HCT116 (cell line): ENCODE measurements around the gene FSTL4. TPM values are rescaled to one million over a fixed set of nuclear protein-coding genes. Genes with fewer than 3 reads are reported as not detected.

Source experiments
- ATAC-seq: fragments of 200-7000 bp; cut with Tn5 transposase; 2 replicates; pipeline ENCODE4 v1.9.1; 2020; ENCODE audit warnings: mild to moderate bottlenecking, moderate library complexity
- BruUV-seq: library from RNA; stranded (reverse); fragments of 400-500 nt; replicated peaks from 2 replicates; lab custom pipeline; 2021; lab: Mats Ljungman, UMichigan
- CTCF ChIA-PET: fragments of 300-600 bp; sonication (Branson Sonifier 250); formaldehyde crosslinking; loops from one replicate; lab custom pipeline; 2021; ENCODE audit warnings: antibody characterized with exemption; lab: Charles Lee
- POLR2A ChIA-PET: fragments of 300-600, 350-600 bp; sonication (Branson Sonifier 250); formaldehyde crosslinking; loops from one replicate; lab custom pipeline; 2021; ENCODE audit warnings: antibody characterized with exemption; lab: Charles Lee
- RAD21 ChIA-PET, 2 experiments: fragments of 300-600 bp; sonication (Branson Sonifier 250); formaldehyde crosslinking; loops; one replicate each; lab custom pipeline; 2023; ENCODE audit warnings: low total read pairs in 2 of 2; ENCODE audit not compliant: uncharacterized antibody in 2 of 2, unreplicated experiment in 2 of 2, low non-redundant PET in 1 of 2; lab: Charles Lee
- DNase-seq: peaks from one replicate; pipeline ENCODE4 v3.0.0-alpha.2; 2010; ENCODE audit warnings: low read depth, low spot score
- H2AFZ ChIP-seq: fragments of 200-600 bp; shearing (Covaris generic), sonication (generic); 2 replicates; pipeline ENCODE4 v1.6.1; 2017; ENCODE audit warnings: low read depth, mixed run types, mixed read lengths, antibody characterized with exemption, low read length; ENCODE audit not compliant: poor library complexity, severe bottlenecking
- H3K27ac ChIP-seq: 2 replicates; pipeline ENCODE4 v1.5.1; 2012; ENCODE audit warnings: low read depth, low read length
- H3K27me3 ChIP-seq: fragments of 200-600 bp; sonication (generic); 2 replicates; pipeline ENCODE4 v1.6.1; 2016; ENCODE audit warnings: mixed run types, low read length, mixed read lengths; ENCODE audit not compliant: insufficient read depth
- H3K36me3 ChIP-seq, 2 experiments: fragments of 200-500 bp in 1 of 2; fragments of 200-600 bp in 1 of 2; sonication (Bioruptor generic) in 1 of 2; sonication (generic) in 1 of 2; 2 replicates each; pipeline versions ENCODE4 v1.5.1 to v1.6.1; 2014 to 2016; ENCODE audit warnings: low read length in 2 of 2, inconsistent platforms in 1 of 2, mixed read lengths in 1 of 2, mixed run types in 1 of 2; ENCODE audit not compliant: insufficient read depth in 2 of 2, control insufficient read depth in 1 of 2
- H3K4me1 ChIP-seq, 2 experiments: fragments of 200-600 bp in 1 of 2; sonication (generic) in 1 of 2; 2 replicates each; pipeline versions ENCODE4 v1.5.1 to v1.6.1; 2012 to 2017; ENCODE audit warnings: low read length in 2 of 2, inconsistent platforms in 1 of 2, mild to moderate bottlenecking in 1 of 2, mixed read lengths in 1 of 2, mixed run types in 1 of 2, moderate library complexity in 1 of 2; ENCODE audit not compliant: insufficient read depth in 2 of 2, control insufficient read depth in 1 of 2
- H3K4me2 ChIP-seq: fragments of 200-600 bp; sonication (generic); 2 replicates; pipeline ENCODE4 v1.6.1; 2017; ENCODE audit warnings: mixed run types, low read length, mixed read lengths
- H3K4me3 ChIP-seq, 2 experiments: fragments of 200-600 bp in 1 of 2; sonication (generic) in 1 of 2; replicated peaks in 1 of 2; 2 replicates each; pipeline ENCODE4 v1.5.1; 2011 to 2016; ENCODE audit warnings: low read length in 2 of 2, control low read depth in 1 of 2, low read depth in 1 of 2, mild to moderate bottlenecking in 1 of 2, mixed read lengths in 1 of 2, mixed run types in 1 of 2
- H3K79me2 ChIP-seq: fragments of 200-600 bp; sonication (generic); 2 replicates; pipeline ENCODE4 v1.6.1; 2017; ENCODE audit warnings: mild to moderate bottlenecking, mixed run types, low read length, moderate library complexity, mixed read lengths; ENCODE audit not compliant: insufficient read depth
- H3K9ac ChIP-seq: fragments of 200-600 bp; sonication (generic); 2 replicates; pipeline ENCODE4 v1.6.1; 2016; ENCODE audit warnings: low read length, mixed read lengths
- H3K9me2 ChIP-seq: fragments of 200-600 bp; sonication (generic), shearing (Covaris generic); 2 replicates; pipeline ENCODE4 v1.6.1; 2017; ENCODE audit warnings: mixed run types, mild to moderate bottlenecking, moderate library complexity; ENCODE audit not compliant: insufficient read depth
- H3K9me3 ChIP-seq, 2 experiments: fragments of 200-500 bp in 1 of 2; fragments of 200-600 bp in 1 of 2; sonication (Bioruptor generic) in 1 of 2; sonication (generic) in 1 of 2; 2 replicates each; pipeline ENCODE4 v1.6.1; 2014 to 2017; ENCODE audit warnings: low read length in 2 of 2, mixed read lengths in 2 of 2, inconsistent platforms in 1 of 2, low read depth in 1 of 2, mild to moderate bottlenecking in 1 of 2, mixed run types in 1 of 2, moderate library complexity in 1 of 2; ENCODE audit not compliant: control insufficient read depth in 1 of 2, insufficient read depth in 1 of 2
- H4K20me1 ChIP-seq: fragments of 200-600 bp; sonication (generic), shearing (Covaris generic); 2 replicates; pipeline ENCODE4 v1.6.1; 2017; ENCODE audit warnings: mixed run types, mild to moderate bottlenecking, moderate library complexity; ENCODE audit not compliant: insufficient read depth
- CEBPB ChIP-seq: IDR thresholded peaks from 2 replicates; pipeline ENCODE4 v1.6.1; 2012; ENCODE audit warnings: low read depth
- EZH2 ChIP-seq: fragments of 200-600 bp; sonication (generic); IDR thresholded peaks from 2 replicates; pipeline ENCODE4 v1.6.1; 2017; ENCODE audit warnings: antibody characterized with exemption, mixed run types
- POLR2A ChIP-seq: IDR thresholded peaks from 2 replicates; pipeline ENCODE4 v1.7.0; 2011; ENCODE audit warnings: borderline replicate concordance; ENCODE audit not compliant: insufficient read depth, insufficient read length; ENCODE audit errors: extremely low read depth
- POLR2AphosphoS5 ChIP-seq: IDR thresholded peaks from 2 replicates; pipeline ENCODE4 v1.6.1; 2011; ENCODE audit warnings: mild to moderate bottlenecking, low read depth, low read length, moderate library complexity
- SIN3A ChIP-seq: IDR thresholded peaks from 2 replicates; pipeline ENCODE4 v1.6.1; 2012; ENCODE audit warnings: low read depth
- SP1 ChIP-seq: IDR thresholded peaks from 2 replicates; pipeline ENCODE4 v1.6.1; 2012; ENCODE audit warnings: low read depth
- SRF ChIP-seq: IDR thresholded peaks from 2 replicates; pipeline ENCODE4 v1.6.1; 2012; ENCODE audit warnings: low read depth
- TCF7L2 ChIP-seq: IDR thresholded peaks from 2 replicates; pipeline ENCODE4 v1.7.0; 2011; ENCODE audit warnings: borderline replicate concordance, inconsistent platforms; ENCODE audit not compliant: insufficient read depth, insufficient read length; ENCODE audit errors: extremely low read depth
- intact Hi-C: fragments of 100-400 bp; cut with micrococcal nuclease; formaldehyde crosslinking; loops from 2 replicates; pipeline ENCODE4 v1.10.0; 2022
- total RNA-seq: library from RNA; stranded (reverse); gene quantifications from one replicate; pipeline ENCODE4 v1.2.1, GENCODE V29; 2021; ENCODE audit not compliant: unreplicated experiment
- TF ChIP-seq, protein P1 (sequence below): IDR thresholded peaks from 2 replicates; pipeline ENCODE4 v1.6.1; 2012
- TF ChIP-seq, protein P2 (sequence below): IDR thresholded peaks from 2 replicates; pipeline ENCODE4 v1.6.1; 2012

The FSTL4 gene
- total RNA-seq, 1 experiment from 2014 or later: 0.37 TPM

DNA sequence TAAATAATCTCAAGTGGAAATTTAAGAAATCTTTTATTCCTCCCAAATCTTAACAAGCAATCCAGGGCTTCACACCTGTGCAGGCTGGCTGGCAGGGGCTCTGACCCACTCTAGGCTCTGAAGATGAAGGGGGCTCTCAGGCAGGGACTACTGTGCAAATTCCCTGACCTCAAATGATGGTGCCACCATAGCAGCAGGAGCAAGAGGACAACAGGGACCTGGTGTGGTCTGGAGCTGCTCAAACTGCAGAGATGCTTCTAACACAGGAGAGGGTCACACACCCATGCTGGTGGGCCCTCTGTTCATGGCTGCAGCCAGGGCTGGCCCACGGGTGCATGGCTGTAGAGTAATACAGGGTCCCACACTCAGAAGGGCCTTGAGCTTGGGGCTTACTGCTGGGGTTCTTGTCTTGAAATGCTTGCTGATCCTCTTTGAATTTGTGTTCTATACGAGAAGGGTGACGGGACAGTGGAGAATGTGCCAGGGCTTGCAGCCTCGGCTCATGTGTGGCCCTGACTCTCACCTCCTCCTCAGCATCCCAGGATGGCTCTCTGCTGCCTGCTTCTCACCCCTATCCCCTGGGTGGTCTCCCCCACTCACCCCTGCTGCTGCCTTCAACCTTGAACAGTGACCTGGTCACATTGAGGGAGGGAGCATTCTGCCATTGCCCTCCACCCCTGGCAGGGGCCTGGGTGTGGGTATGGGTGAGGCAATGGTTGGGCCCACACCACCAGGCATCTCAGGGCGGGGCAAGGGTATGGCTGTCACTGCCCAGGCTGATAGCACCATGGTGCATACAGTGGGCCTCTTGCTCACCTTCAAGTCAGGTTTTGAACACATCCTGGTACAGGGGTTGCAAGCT is 191.7 kb downstream of the FSTL4 start:
- TF ChIP-seq CEBPB: no peak
- no peak for TF ChIP-seq POLR2A
- TF ChIP-seq SIN3A: no peak
- TF ChIP-seq SP1: no peak
- TF ChIP-seq, protein P1, sequence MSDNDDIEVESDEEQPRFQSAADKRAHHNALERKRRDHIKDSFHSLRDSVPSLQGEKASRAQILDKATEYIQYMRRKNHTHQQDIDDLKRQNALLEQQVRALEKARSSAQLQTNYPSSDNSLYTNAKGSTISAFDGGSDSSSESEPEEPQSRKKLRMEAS: no peak
- no peak for TF ChIP-seq EZH2
- TF ChIP-seq SRF: no peak
- TF ChIP-seq, protein P2, sequence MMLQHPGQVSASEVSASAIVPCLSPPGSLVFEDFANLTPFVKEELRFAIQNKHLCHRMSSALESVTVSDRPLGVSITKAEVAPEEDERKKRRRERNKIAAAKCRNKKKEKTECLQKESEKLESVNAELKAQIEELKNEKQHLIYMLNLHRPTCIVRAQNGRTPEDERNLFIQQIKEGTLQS: no peak
- TF ChIP-seq POLR2AphosphoS5: no peak
- TF ChIP-seq TCF7L2: no peak
- TF ChIP-seq, all 23 proteins: peak for 0
- ChIA-PET POLR2A (no interaction called here), RAD21 (no interaction called here), CTCF (interaction anchor here (1.0 to 1.3 kb wide), 5 partner anchors 13 to 525 kb away, joined by 3 to 9 read pairs (median 4); no protein-coding TSS in a partner anchor)
- no peak for DNase-seq
- Histone ChIP-seq H3K36me3 (no peaks in the 10 kb centered on the region), H3K9me3 (no peaks in the 10 kb centered on the region), H3K4me1 (peaks cover 0 to 9% of the 10 kb centered on the region in 2 experiments; a peak in 1 of 4 replicates), H3K27ac (no peak overlapping the region), H4K20me1 (no peaks in the 10 kb centered on the region), H3K9me2 (no peaks in the 10 kb centered on the region), H3K27me3 (0 out of 2 replicates have a peak, but pooled peaks cover 3% of the 10 kb centered on the region), H3K4me2 (no peak overlapping the region), H2AFZ (no peak overlapping the region), H3K9ac (no peak overlapping the region), H3K4me3 (no peak overlapping the region), H3K79me2 (no peaks in the 10 kb centered on the region)
- no TSS peak for BruUV-seq
- no peak for ATAC-seq
- intact Hi-C loops: loop anchor here (5.0 kb wide), 1 partner anchor 522 kb away; no protein-coding TSS in a partner anchor
